OCI-LY1 (cell line): Measurements from ENCODE around the gene WDR82.

Source experiments
- CTCF ChIP-seq: fragments of 200-600 bp; sonication (generic), shearing (Covaris generic); IDR thresholded peaks from 2 replicates; pipeline ENCODE4 v1.5.1; 2017; ENCODE audit warnings: mild to moderate bottlenecking, antibody characterized with exemption, low read length, moderate library complexity, mixed read lengths
- EZH2 ChIP-seq: fragments of 200-600 bp; sonication (generic), shearing (Covaris generic); IDR thresholded peaks from 2 replicates; pipeline ENCODE4 v1.8.0; 2017; ENCODE audit warnings: borderline replicate concordance, mixed run types, mild to moderate bottlenecking, antibody characterized with exemption, low read length, moderate library complexity, mixed read lengths

GRCh38 chr3:52303811-52304210, 25.4 kb upstream of the WDR82 start:
- TF ChIP-seq CTCF: no peak
- no peak for TF ChIP-seq EZH2
